HG03064 (cell line): ENCODE data around the gene MPPED2.
"Not testable (repeated sequence)": the region's sequence is repeated elsewhere in the genome, so short reads cannot be mapped to it uniquely, and the experiment has no call there.

Experiments used
- ATAC-seq: cut with Tn5 transposase; IDR thresholded peaks from one replicate; pipeline ENCODE4 v1.9.1; 2021; ENCODE audit warnings: low read depth; ENCODE audit not compliant: unreplicated experiment

The MPPED2 gene

GRCh38 chr11:30579415-30580175 lies 6.6 kb downstream of the MPPED2 start:
- no peak for ATAC-seq

DNA sequence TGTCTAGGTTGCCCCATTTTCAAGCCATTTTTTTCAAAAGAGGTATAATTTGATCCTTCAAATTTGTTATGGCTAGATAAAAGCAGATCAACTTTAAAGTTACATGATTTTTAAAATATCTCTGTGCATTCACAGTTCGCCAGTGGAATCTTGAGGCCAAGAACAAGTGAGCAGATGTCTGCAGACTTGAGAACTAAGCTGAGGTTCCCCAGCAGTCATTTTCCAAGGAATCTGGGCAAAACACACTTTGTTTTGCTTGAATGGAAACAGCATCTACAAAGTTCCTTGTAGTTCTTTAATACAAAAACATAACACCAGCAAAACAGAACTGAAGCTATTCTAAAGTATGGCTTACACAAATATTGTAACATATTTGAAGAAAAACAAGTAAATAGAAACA lies 7.7 kb downstream of the MPPED2 start:
- ATAC-seq = no peak

- no peak for ATAC-seq
These were observed 12.2 kb downstream of the MPPED2 start for GRCh38 chr11:30573951-30574350.

- ATAC-seq = no peak
These were observed 17.2 kb downstream of the MPPED2 start for GRCh38 chr11:30568931-30569330.

GRCh38 chr11:30567644-30568043 lies 18.5 kb downstream of the MPPED2 start:
- no peak for ATAC-seq

DNA sequence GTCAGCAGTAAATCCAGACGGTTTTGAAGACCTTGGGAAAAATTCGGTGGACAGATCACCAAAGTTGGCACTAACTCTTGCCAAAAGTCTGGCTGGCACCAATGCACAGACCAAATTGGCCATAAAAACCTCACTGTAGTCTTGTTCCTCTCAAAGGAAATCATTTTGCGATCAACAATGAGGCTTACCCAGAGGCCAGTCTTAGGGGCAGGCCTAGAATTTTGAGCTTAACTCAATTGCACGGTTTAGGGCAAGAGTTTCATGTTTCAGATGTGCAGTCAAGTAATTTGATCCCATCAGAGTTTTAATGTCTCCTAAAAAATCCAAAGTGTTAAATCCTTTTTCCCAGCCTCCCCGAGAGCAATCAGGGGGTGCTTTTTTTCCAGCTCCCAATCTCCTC lies 19.0 kb downstream of the MPPED2 start:
- no peak for ATAC-seq

- ATAC-seq = no peak
These were observed 19.7 kb downstream of the MPPED2 start for GRCh38 chr11:30566482-30566881.

- no peak for ATAC-seq
These were observed 21.1 kb downstream of the MPPED2 start for GRCh38 chr11:30565027-30565426.

- ATAC-seq = no peak
These were observed 24.3 kb downstream of the MPPED2 start for GRCh38 chr11:30561691-30562415.

- ATAC-seq = no peak
These were observed 25.7 kb downstream of the MPPED2 start for GRCh38 chr11:30560206-30561106.

DNA sequence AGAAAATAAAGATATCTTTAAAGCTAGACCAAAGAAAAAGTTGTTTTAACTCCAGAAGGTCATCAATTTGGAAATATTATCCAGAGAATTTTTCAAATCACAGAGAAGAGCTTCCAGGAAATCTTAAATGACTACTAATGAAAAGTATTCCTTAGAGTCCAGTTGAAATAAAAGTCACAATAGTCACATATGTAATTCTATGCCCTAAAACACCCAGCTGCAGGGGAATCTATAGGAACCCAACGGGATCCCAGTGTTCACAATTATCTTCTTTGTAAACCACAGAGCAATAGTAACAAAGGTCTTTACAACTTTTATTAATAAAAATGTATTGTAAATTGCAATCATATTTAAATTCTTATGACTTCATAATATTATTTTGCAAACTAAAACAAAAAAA lies 27.1 kb downstream of the MPPED2 start:
- ATAC-seq = no peak

- not testable (repeated sequence) for ATAC-seq
These were observed 31.6 kb downstream of the MPPED2 start for GRCh38 chr11:30554587-30554986.

GRCh38 chr11:30553521-30554110 lies 32.5 kb downstream of the MPPED2 start:
- no peak for ATAC-seq

GRCh38 chr11:30552839-30553238 lies 33.3 kb downstream of the MPPED2 start:
- no peak for ATAC-seq

DNA sequence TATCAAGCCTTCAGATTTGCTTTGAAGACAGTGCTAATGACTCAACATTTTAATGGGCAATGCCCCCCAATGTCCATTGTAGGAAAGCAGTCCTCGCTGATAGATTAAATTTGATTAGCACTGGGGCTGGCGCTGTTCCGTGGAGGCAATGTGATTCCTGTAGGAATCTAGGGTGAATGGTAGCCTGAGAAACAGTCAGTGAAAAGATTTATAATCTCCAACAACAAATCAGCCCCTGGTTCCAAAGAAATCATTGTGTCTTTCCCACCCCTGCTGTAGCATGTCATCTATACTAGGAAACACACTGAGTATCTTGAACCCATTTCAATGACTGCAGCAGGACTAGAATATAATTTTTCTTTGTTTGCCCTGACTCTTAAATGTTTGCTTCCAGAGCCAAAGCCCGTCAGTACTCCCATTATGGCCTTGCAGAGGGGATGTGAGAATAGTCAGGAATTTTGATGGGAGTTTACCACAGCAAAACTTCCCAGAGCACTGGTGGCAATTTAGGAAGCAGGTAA lies 36.1 kb downstream of the MPPED2 start:
- ATAC-seq = no peak

GRCh38 chr11:30549565-30549964 lies 36.6 kb downstream of the MPPED2 start:
- ATAC-seq = no peak

DNA sequence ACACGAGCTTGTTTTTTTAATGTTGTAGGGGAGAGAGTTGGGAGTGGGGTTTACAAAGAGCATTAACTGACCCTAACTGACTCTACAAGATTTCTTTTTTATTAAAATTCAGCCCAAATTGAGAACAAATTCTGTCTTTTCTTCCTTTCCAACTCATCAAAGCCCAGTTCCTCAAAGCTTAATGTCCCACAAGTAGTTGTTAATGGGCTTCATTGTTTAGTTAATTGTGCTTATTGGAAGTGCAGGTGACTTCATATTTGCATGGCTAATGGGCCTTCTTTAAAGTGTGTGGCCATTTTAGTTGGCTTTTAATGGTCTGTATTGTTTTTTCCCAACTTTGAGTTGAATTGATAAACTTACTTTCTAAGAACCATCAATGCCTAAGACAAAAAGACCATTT lies 39.8 kb downstream of the MPPED2 start:
- ATAC-seq = no peak

DNA sequence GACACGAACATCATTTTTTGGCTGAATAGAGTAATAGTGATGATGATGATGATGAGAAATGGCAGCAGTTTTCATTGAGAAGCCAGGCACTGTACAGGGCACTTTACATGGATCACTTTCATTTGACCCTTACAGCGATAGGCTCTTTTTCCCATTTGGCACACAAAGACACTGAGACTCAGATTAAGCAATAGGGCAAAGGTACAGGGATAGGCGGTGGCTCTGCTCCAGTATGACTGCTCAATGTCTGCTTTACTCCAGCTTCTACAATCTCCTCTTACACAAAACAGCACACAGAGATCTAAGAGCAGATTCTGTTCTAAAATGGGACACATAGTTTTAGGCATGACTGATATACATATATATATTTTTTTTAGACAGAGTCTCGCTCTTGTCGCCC lies 40.6 kb downstream of the MPPED2 start:
- ATAC-seq = no peak

GRCh38 chr11:30543066-30543465 lies 43.1 kb downstream of the MPPED2 start:
- ATAC-seq = no peak

DNA sequence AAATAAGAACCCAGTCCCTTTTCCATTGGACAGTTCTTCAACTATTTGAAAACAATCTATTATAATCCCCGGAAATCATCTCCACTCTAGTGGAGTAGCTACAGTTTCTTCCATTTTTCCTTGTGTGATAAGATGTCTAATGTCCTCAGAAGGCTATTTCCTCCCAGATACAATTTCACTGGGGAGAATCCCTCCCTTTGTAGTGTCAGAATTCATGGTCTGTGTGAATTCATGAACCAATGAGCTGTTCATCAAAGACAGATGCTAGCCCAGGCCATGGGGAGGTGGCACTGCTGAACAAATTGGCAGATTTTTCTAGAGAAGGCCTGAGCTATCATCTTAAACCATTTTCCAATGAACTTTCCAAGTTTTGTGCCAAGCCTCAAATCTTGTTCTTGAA lies 45.4 kb downstream of the MPPED2 start:
- no peak for ATAC-seq

DNA sequence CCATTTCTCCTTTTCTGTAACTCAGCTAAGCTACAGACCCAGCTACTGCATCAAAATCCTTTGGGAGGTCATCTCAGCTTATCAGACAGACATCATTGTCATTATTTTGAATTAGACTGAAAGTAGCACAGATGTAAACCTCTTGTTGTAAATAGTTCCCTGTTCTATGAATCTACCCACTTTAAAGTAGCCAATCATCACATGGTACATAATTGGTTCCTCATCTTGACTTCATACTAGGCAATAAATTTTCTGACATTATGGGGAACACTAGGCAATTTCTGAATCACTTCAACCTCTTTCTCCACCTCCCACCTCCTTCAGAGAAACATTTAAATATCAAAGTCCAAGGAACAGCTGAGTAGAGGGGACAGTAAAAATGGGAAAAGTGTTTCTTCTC lies 47.9 kb downstream of the MPPED2 start:
- ATAC-seq = no peak
